A549 (cell line): ENCODE measurements around the gene MIA2. TPM values are rescaled to one million over a fixed set of nuclear protein-coding genes. Genes with fewer than 3 reads are reported as not detected.

ENCODE experiments used
- ATAC-seq, 2 experiments: fragments of 200-7000 bp in 1 of 2; fragments of >200 bp in 1 of 2; cut with Nextera tagmentation in 1 of 2; cut with Tn5 transposase in 1 of 2; 3 replicates each; pipeline versions ENCODE4 v1.8.0 to v1.9.1; 2018 to 2020; ENCODE audit warnings: mild to moderate bottlenecking in 1 of 2, moderate library complexity in 1 of 2
- CTCF ChIA-PET: fragments of 300-600 bp; sonication (Branson Sonifier 250); formaldehyde crosslinking; extraction: SDS; loops from one replicate; lab custom pipeline; 2021; ENCODE audit warnings: antibody characterized with exemption, inconsistent platforms; lab: Yijun Ruan, JAX
- POLR2A ChIA-PET: fragments of 350-600 bp; formaldehyde crosslinking; extraction: SDS; loops from one replicate; lab custom pipeline; 2021; ENCODE audit warnings: antibody characterized with exemption, inconsistent platforms; lab: Yijun Ruan, JAX
- DNase-seq, 2 experiments: peaks; one replicate each; pipeline versions ENCODE4 v3.0.0 to v3.0.0-alpha.2; 2011 to 2016; ENCODE audit warnings: low read depth in 1 of 2, low spot score in 1 of 2
- FAIRE-seq: peaks from 2 replicates; lab custom pipeline; 2011; peaks lifted over from hg19 to GRCh38; lab: Jason Lieb, UNC
- H3K27ac ChIP-seq, 2 experiments: fragments of >200 bp; sonication (Bioruptor Twin); formaldehyde crosslinking; 3 replicates each; pipeline ENCODE4 v1.5.1; 2016 to 2017
- H3K4me1 ChIP-seq: fragments of >200 bp; sonication (Bioruptor Twin); formaldehyde crosslinking; 3 replicates; pipeline ENCODE4 v1.6.1; 2016
- H3K4me2 ChIP-seq: fragments of >200 bp; sonication (Bioruptor Twin); formaldehyde crosslinking; 3 replicates; pipeline ENCODE4 v1.6.1; 2016
- H3K4me3 ChIP-seq: fragments of >200 bp; sonication (Bioruptor Twin); formaldehyde crosslinking; 3 replicates; pipeline ENCODE4 v1.5.1; 2016
- H3K9me3 ChIP-seq: fragments of >200 bp; sonication (Bioruptor Twin); formaldehyde crosslinking; 3 replicates; pipeline ENCODE4 v1.6.1; 2016
- ATOH8 ChIP-seq: fragments of 250-450 bp; sonication (Bioruptor Pico); IDR thresholded peaks from 2 replicates; pipeline ENCODE4 v1.5.0; 2020; ENCODE audit warnings: low read depth, mild to moderate bottlenecking, moderate library complexity
- BHLHE40 ChIP-seq: IDR thresholded peaks from 2 replicates; pipeline ENCODE4 v1.6.1; 2012; ENCODE audit warnings: low read depth, low read length, inconsistent platforms
- CHD4 ChIP-seq: fragments of 200-600 bp; sonication (generic); IDR thresholded peaks from 2 replicates; pipeline ENCODE4 v1.6.1; 2016; ENCODE audit warnings: antibody characterized with exemption, mild to moderate bottlenecking, borderline replicate concordance
- CTCF ChIP-seq: fragments of >200 bp; sonication (Bioruptor Twin); formaldehyde crosslinking; IDR thresholded peaks from 3 replicates; pipeline ENCODE4 v1.5.1; 2016
- ELK1 ChIP-seq: fragments of 150-350 bp; IDR thresholded peaks from 2 replicates; pipeline ENCODE4 v1.6.1; 2014; ENCODE audit warnings: low read depth, mild to moderate bottlenecking, low read length
- EP300 ChIP-seq, 2 experiments: fragments of >200 bp; sonication (Bioruptor Twin); formaldehyde crosslinking; IDR thresholded peaks; 2 replicates in 1 of 2; 3 replicates in 1 of 2; pipeline ENCODE4 v1.6.1; 2016 to 2017
- ESRRA ChIP-seq: fragments of 150-350 bp; IDR thresholded peaks from 2 replicates; pipeline ENCODE4 v1.6.1; 2014; ENCODE audit warnings: mild to moderate bottlenecking, low read length, borderline replicate concordance
- FOSL2 ChIP-seq, 2 experiments: fragments of 450-650 bp in 1 of 2; fragments of >200 bp in 1 of 2; sonication (Bioruptor Twin) in 1 of 2; formaldehyde crosslinking; IDR thresholded peaks; 2 replicates each; pipeline versions ENCODE4 v1.5.0 to v1.6.1; 2016 to 2020; ENCODE audit warnings: mild to moderate bottlenecking in 1 of 2, moderate library complexity in 1 of 2
- FOXS1 ChIP-seq: fragments of 250-450 bp; sonication (Bioruptor Pico); IDR thresholded peaks from 2 replicates; pipeline ENCODE4 v1.5.0; 2020; ENCODE audit warnings: mild to moderate bottlenecking, moderate library complexity
- GATA3 ChIP-seq: IDR thresholded peaks from 2 replicates; pipeline ENCODE4 v1.6.1; 2012; ENCODE audit warnings: borderline replicate concordance
- HES2 ChIP-seq: fragments of >200 bp; sonication (Bioruptor Twin); formaldehyde crosslinking; IDR thresholded peaks from 2 replicates; pipeline ENCODE4 v1.6.1; 2016
- HOXB5 ChIP-seq: fragments of 250-450 bp; sonication (Bioruptor Pico); IDR thresholded peaks from 2 replicates; pipeline ENCODE4 v1.5.0; 2020; ENCODE audit warnings: mild to moderate bottlenecking, moderate library complexity
- JUN ChIP-seq, 2 experiments: fragments of >200 bp; sonication (Bioruptor Twin); formaldehyde crosslinking; IDR thresholded peaks; 2 replicates in 1 of 2; 3 replicates in 1 of 2; pipeline ENCODE4 v1.6.1; 2016 to 2017
- KDM1A ChIP-seq: fragments of 200-600 bp; sonication (generic); IDR thresholded peaks from 2 replicates; pipeline ENCODE4 v1.6.1; 2016; ENCODE audit warnings: low read depth, mild to moderate bottlenecking
- MYC ChIP-seq: IDR thresholded peaks from 2 replicates; pipeline ENCODE4 v1.6.1; 2012; ENCODE audit warnings: mild to moderate bottlenecking, inconsistent platforms, low read length, improper control_type of control experiment, borderline replicate concordance
- NFE2L2 ChIP-seq: fragments of 150-350 bp; conservative IDR thresholded peaks from 2 replicates; pipeline ENCODE4 v1.6.1; 2014; ENCODE audit warnings: low read length
- POLR2AphosphoS2 ChIP-seq: conservative IDR thresholded peaks from 2 replicates; pipeline ENCODE4 v1.6.1; 2012; ENCODE audit warnings: low read length, improper control_type of control experiment, inconsistent platforms
- RAD21 ChIP-seq, 2 experiments: fragments of >200 bp in 1 of 2; sonication (Bioruptor Twin) in 1 of 2; formaldehyde crosslinking in 1 of 2; IDR thresholded peaks in 1 of 2; conservative IDR thresholded peaks in 1 of 2; 2 replicates in 1 of 2; 3 replicates in 1 of 2; pipeline ENCODE4 v1.6.1; 2012 to 2018; ENCODE audit warnings: inconsistent platforms in 1 of 2
- SREBF2 ChIP-seq: fragments of 450-650 bp; IDR thresholded peaks from 2 replicates; pipeline ENCODE4 v1.6.1; 2014; ENCODE audit warnings: mild to moderate bottlenecking, moderate library complexity
- TP53 ChIP-seq: fragments of 250-450 bp; sonication (Bioruptor Pico); IDR thresholded peaks from 2 replicates; pipeline ENCODE4 v1.5.0; 2021; ENCODE audit warnings: mild to moderate bottlenecking, moderate library complexity
- ZC3H11A ChIP-seq: fragments of 450-650 bp; IDR thresholded peaks from 2 replicates; pipeline ENCODE4 v1.6.1; 2014; ENCODE audit warnings: antibody characterized with exemption, mild to moderate bottlenecking
- ZFP36 ChIP-seq: fragments of 450-650 bp; IDR thresholded peaks from 2 replicates; pipeline ENCODE4 v1.6.1; 2014; ENCODE audit warnings: borderline replicate concordance; ENCODE audit not compliant: partially characterized antibody
- ZNF302 ChIP-seq: fragments of 250-450 bp; sonication (Bioruptor Pico); IDR thresholded peaks from 2 replicates; pipeline ENCODE4 v1.9.0; 2021; ENCODE audit warnings: inconsistent platforms, mild to moderate bottlenecking, moderate library complexity
- ZSCAN20 ChIP-seq: fragments of 250-450 bp; sonication (Bioruptor Pico); IDR thresholded peaks from 2 replicates; pipeline ENCODE4 v1.8.0; 2022; ENCODE audit warnings: mild to moderate bottlenecking, moderate library complexity
- WGBS: methylation state at CpG from one replicate; pipeline ENCODE4 v1.1.6; 2017; ENCODE audit errors: missing lambda C conversion rate; 5-methylcytosine and 5-hydroxymethylcytosine counted together
- polyA plus RNA-seq, 4 experiments: library from polyadenylated mRNA; depleted of rRNA in 3 of 4; stranded (reverse); fragments of >200 nt; fragmentation: RNase III in 1 of 4; extraction: RNeasy Plus Mini Kit Qiagen cat#74134 plus additional on column Dnase treatment in 1 of 4; gene quantifications; 2 replicates in 3 of 4; 3 replicates in 1 of 4; pipeline ENCODE4 v1.2.3, GENCODE V29; 2011 to 2017
- TF ChIP-seq, protein P1 (sequence below): fragments of >200 bp; sonication (Bioruptor Twin); formaldehyde crosslinking; IDR thresholded peaks from 3 replicates; pipeline ENCODE4 v1.6.1; 2016
- TF ChIP-seq, protein P2 (sequence below): IDR thresholded peaks from 2 replicates; pipeline ENCODE4 v1.6.1; 2012
- TF ChIP-seq, protein P3 (sequence below): fragments of 450-650 bp; IDR thresholded peaks from 2 replicates; pipeline ENCODE4 v1.6.1; 2014; ENCODE audit warnings: antibody characterized with exemption

The MIA2 gene
- polyA plus RNA-seq, 2 of the 4 experiments (the other 2 are of a cell fraction) = 25.4 to 73.9 TPM

DNA sequence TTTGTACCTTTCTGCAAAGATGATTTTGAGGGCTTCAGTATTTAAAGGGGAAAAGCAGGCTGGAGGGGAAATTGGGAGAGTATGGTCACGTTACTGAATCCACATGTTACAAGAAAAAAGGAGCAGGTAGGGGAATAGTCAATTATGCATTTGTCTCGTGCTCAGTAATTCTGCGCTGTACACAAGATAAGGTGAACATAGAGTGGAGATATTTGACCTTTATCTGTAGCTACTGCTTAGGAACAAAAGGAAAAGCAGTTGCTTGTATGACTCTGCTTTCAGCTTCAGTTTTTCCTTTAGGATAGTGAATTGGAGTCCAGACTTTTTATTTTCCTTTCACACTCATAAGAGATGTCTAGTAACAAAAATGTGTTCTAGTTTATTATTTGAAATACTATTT lies 148.7 kb downstream of the MIA2 start:
- no peak for FAIRE-seq
- POLR2A ChIA-PET = no interaction called here
- Histone ChIP-seq H3K9me3 (no peaks in the 10 kb centered on the region), H3K4me3 (no peak overlapping the region), H3K27ac (no peak overlapping the region), H3K4me2 (no peak overlapping the region), H3K4me1 (peaks cover 4% of the 10 kb centered on the region)
- CTCF ChIA-PET = interaction anchor here (0.8 to 1.7 kb wide), 4 partner anchors 8 to 44 kb away, joined by 3 to 5 read pairs (median 4); no protein-coding TSS in a partner anchor
- no peak for ATAC-seq
- no peak for TF ChIP-seq MYC
- no peak for DNase-seq
- 90% methylated on average over 3 of the region's 3 CpGs for WGBS

- ChIA-PET POLR2A (no interaction called here), CTCF (interaction anchor here (0.7 to 1.7 kb wide), 4 partner anchors 12 to 43 kb away, joined by 3 to 5 read pairs (median 4); no protein-coding TSS in a partner anchor)
- no peaks in the 10 kb centered on the region for H3K4me1 ChIP-seq
- no peak overlapping the region for H3K4me3 ChIP-seq
- ATAC-seq (no peak), FAIRE-seq (no peak), DNase-seq (no peak)
- H3K27ac ChIP-seq = no peak overlapping the region
- no peak overlapping the region for H3K4me2 ChIP-seq
- no peaks in the 10 kb centered on the region for H3K9me3 ChIP-seq
- TF ChIP-seq NFE2L2 = no peak
- no peak for TF ChIP-seq BHLHE40
- no peak for TF ChIP-seq KDM1A
- TF ChIP-seq ZC3H11A = no peak
- TF ChIP-seq, protein P1, sequence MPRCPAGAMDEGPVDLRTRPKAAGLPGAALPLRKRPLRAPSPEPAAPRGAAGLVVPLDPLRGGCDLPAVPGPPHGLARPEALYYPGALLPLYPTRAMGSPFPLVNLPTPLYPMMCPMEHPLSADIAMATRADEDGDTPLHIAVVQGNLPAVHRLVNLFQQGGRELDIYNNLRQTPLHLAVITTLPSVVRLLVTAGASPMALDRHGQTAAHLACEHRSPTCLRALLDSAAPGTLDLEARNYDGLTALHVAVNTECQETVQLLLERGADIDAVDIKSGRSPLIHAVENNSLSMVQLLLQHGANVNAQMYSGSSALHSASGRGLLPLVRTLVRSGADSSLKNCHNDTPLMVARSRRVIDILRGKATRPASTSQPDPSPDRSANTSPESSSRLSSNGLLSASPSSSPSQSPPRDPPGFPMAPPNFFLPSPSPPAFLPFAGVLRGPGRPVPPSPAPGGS = no peak
- TF ChIP-seq GATA3 = no peak
- TF ChIP-seq JUN (IDR thresholded peaks at IDR 0.05) = no peak
- TF ChIP-seq CTCF = no peak
- TF ChIP-seq CHD4 = no peak
- no peak for TF ChIP-seq ZNF302 (CRISPR knock-in tag)
- no peak for TF ChIP-seq HES2
- no peak for TF ChIP-seq ELK1
- TF ChIP-seq EP300 (IDR thresholded peaks at IDR 0.05) = no peak
- TF ChIP-seq TP53 (CRISPR knock-in tag) = no peak
- no peak for TF ChIP-seq ESRRA
- TF ChIP-seq ZSCAN20 (CRISPR knock-in tag) = no peak
- no peak for TF ChIP-seq FOSL2 (IDR thresholded peaks at IDR 0.05)
- no peak for TF ChIP-seq FOSL2 (CRISPR knock-in tag; IDR thresholded peaks at IDR 0.05)
- 91% methylated on average over 1 of the region's 1 CpG for WGBS
Observed at GRCh38 chr14:39383026-39383660, 149.4 kb downstream of the MIA2 start.

GRCh38 chr14:39383741-39384140 lies 150.0 kb downstream of the MIA2 start:
- CTCF ChIA-PET = interaction anchor here (1.4 kb wide), 1 partner anchor 14 kb away, joined by 4 read pairs; no protein-coding TSS in a partner anchor
- POLR2A ChIA-PET = no interaction called here
- ATAC-seq = no peak
- TF ChIP-seq POLR2AphosphoS2 (no peak), RAD21 (conservative IDR thresholded peaks at IDR 0.05 in 1 of 2, IDR thresholded peaks at IDR 0.05 in 1 of 2) (no peak), HOXB5 (no peak), HES2 (no peak), BHLHE40 (no peak), ZFP36 (no peak), NFE2L2 (no peak), SREBF2 (no peak), ATOH8 (CRISPR knock-in tag) (no peak), EP300 (IDR thresholded peaks at IDR 0.05) (no peak), KDM1A (no peak), FOXS1 (CRISPR knock-in tag) (no peak)
- TF ChIP-seq, protein P2, sequence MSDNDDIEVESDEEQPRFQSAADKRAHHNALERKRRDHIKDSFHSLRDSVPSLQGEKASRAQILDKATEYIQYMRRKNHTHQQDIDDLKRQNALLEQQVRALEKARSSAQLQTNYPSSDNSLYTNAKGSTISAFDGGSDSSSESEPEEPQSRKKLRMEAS = no peak
- TF ChIP-seq, protein P3, sequence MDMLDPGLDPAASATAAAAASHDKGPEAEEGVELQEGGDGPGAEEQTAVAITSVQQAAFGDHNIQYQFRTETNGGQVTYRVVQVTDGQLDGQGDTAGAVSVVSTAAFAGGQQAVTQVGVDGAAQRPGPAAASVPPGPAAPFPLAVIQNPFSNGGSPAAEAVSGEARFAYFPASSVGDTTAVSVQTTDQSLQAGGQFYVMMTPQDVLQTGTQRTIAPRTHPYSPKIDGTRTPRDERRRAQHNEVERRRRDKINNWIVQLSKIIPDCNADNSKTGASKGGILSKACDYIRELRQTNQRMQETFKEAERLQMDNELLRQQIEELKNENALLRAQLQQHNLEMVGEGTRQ = no peak

More at GRCh38 chr14:39383741-39384140, 150.0 kb downstream of the MIA2 start:
- no peaks in the 10 kb centered on the region for H3K4me1 ChIP-seq
- H3K9me3 ChIP-seq = no peaks in the 10 kb centered on the region
- H3K27ac ChIP-seq = no peak overlapping the region
- no peak overlapping the region for H3K4me2 ChIP-seq
- DNase-seq (no peak), FAIRE-seq (no peak)
- WGBS = 38% methylated on average over 1 of the region's 1 CpG
- no peak overlapping the region for H3K4me3 ChIP-seq
